Measurements from ENCODE around the gene IGFBP2. TPM values are rescaled to one million over a fixed set of nuclear protein-coding genes. Genes with fewer than 3 reads are reported as not detected.

Gene IGFBP2
- total and polyA plus RNA-seq, 2 of the 13 experiments (the other 11 are each of a cell fraction or from before 2014, with no cell fraction given) = 2.0 to 5.8 TPM

- TF ChIP-seq ELF4 (CRISPR knock-in tag; IDR thresholded peaks at IDR 0.05; ENCODE audit: borderline replicate concordance) = no peak
- TF ChIP-seq SMARCE1 (IDR thresholded peaks at IDR 0.05; ENCODE audit: borderline replicate concordance) = no peak
- TF ChIP-seq ZBTB7B (CRISPR knock-in tag; IDR thresholded peaks at IDR 0.05) = no peak
- TF ChIP-seq ETS1 (CRISPR knock-in tag; IDR thresholded peaks at IDR 0.05) = no peak
- no peak for TF ChIP-seq PAF1 (CRISPR knock-in tag; IDR thresholded peaks at IDR 0.05)
- TF ChIP-seq ZNF710 (CRISPR knock-in tag; IDR thresholded peaks at IDR 0.05; ENCODE audit: borderline replicate concordance) = no peak
- TF ChIP-seq ZNF644 (CRISPR knock-in tag; IDR thresholded peaks at IDR 0.05; ENCODE audit: low read depth) = peak; percentile 9; the same call in 1 of the 2 replicates
- TF ChIP-seq HNF4G (IDR thresholded peaks at IDR 0.05; ENCODE audit: borderline replicate concordance, low read depth, low read length) = no peak
- no peak for TF ChIP-seq HNF4G (CRISPR knock-in tag; IDR thresholded peaks at IDR 0.05; ENCODE audit: borderline replicate concordance, low read depth)
- TF ChIP-seq BRCA1 (CRISPR knock-in tag; IDR thresholded peaks at IDR 0.05) = no peak
- TF ChIP-seq, protein P1, sequence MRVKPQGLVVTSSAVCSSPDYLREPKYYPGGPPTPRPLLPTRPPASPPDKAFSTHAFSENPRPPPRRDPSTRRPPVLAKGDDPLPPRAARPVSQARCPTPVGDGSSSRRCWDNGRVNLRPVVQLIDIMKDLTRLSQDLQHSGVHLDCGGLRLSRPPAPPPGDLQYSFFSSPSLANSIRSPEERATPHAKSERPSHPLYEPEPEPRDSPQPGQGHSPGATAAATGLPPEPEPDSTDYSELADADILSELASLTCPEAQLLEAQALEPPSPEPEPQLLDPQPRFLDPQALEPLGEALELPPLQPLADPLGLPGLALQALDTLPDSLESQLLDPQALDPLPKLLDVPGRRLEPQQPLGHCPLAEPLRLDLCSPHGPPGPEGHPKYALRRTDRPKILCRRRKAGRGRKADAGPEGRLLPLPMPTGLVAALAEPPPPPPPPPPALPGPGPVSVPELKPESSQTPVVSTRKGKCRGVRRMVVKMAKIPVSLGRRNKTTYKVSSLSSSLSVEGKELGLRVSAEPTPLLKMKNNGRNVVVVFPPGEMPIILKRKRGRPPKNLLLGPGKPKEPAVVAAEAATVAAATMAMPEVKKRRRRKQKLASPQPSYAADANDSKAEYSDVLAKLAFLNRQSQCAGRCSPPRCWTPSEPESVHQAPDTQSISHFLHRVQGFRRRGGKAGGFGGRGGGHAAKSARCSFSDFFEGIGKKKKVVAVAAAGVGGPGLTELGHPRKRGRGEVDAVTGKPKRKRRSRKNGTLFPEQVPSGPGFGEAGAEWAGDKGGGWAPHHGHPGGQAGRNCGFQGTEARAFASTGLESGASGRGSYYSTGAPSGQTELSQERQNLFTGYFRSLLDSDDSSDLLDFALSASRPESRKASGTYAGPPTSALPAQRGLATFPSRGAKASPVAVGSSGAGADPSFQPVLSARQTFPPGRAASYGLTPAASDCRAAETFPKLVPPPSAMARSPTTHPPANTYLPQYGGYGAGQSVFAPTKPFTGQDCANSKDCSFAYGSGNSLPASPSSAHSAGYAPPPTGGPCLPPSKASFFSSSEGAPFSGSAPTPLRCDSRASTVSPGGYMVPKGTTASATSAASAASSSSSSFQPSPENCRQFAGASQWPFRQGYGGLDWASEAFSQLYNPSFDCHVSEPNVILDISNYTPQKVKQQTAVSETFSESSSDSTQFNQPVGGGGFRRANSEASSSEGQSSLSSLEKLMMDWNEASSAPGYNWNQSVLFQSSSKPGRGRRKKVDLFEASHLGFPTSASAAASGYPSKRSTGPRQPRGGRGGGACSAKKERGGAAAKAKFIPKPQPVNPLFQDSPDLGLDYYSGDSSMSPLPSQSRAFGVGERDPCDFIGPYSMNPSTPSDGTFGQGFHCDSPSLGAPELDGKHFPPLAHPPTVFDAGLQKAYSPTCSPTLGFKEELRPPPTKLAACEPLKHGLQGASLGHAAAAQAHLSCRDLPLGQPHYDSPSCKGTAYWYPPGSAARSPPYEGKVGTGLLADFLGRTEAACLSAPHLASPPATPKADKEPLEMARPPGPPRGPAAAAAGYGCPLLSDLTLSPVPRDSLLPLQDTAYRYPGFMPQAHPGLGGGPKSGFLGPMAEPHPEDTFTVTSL (CRISPR knock-in tag; IDR thresholded peaks at IDR 0.05; ENCODE audit: borderline replicate concordance) = peak; percentile 91
- no peak for TF ChIP-seq ZNF484 (CRISPR knock-in tag; IDR thresholded peaks at IDR 0.05; ENCODE audit: borderline replicate concordance, low read depth)
- TF ChIP-seq, protein P2, sequence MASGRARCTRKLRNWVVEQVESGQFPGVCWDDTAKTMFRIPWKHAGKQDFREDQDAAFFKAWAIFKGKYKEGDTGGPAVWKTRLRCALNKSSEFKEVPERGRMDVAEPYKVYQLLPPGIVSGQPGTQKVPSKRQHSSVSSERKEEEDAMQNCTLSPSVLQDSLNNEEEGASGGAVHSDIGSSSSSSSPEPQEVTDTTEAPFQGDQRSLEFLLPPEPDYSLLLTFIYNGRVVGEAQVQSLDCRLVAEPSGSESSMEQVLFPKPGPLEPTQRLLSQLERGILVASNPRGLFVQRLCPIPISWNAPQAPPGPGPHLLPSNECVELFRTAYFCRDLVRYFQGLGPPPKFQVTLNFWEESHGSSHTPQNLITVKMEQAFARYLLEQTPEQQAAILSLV (CRISPR knock-in tag; IDR thresholded peaks at IDR 0.05; ENCODE audit: borderline replicate concordance) = no peak; the same call in 1 of the 2 replicates
- no peak for TF ChIP-seq GMEB2 (CRISPR knock-in tag; IDR thresholded peaks at IDR 0.05; ENCODE audit: low read depth)
- no peak for TF ChIP-seq TEAD2 (CRISPR knock-in tag; IDR thresholded peaks at IDR 0.05)
- no peak for TF ChIP-seq BRD4 (CRISPR knock-in tag; IDR thresholded peaks at IDR 0.05)
Measured at GRCh38 chr2:216615298-216616082, 17.7 kb upstream of the IGFBP2 start (continued).
